ENCODE measurements around the gene KAT2A.

The KAT2A gene

DNA sequence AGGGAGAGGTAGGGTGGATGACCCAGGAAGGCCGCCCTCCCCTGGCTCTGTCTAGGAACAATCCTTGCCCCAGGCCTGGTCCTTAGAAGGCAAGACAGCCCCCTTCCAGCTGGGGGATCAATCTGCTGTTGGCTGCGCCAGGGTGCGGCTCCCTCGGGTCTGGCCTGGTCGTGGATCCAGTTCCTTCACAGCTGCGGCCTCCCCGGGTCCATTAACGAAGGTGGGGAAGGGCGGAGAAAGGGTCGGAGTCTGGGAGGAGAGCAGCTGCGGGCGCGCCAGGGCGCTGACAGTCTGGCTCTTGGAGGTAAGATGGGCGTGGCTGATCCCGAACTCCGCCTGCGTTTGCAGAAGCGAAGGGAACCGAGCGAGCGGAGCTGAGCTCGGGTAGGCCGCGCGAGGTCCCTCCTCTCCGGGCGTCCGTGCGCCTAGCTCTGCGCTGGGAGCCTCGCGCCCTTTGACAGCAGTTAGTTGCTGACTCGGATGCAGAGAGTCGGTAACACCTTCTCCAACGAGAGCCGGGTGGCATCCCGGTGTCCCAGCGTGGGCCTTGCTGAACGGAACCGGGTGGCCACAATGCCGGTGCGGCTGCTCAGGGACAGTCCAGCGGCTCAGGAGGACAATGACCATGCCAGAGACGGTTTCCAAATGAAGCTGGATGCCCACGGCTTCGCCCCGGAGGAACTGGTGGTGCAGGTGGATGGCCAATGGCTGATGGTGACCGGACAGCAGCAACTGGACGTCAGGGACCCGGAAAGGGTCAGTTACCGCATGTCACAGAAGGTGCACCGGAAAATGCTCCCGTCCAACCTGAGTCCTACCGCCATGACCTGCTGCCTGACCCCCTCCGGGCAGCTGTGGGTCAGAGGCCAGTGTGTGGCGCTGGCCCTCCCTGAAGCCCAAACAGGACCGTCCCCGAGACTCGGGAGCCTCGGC is 1.5 kb upstream of the KAT2A start, which contains the start of gene HSPB9:
HSPB9 (plus strand) TSS at position 434 of the 933 bp plus-strand sequence; CDS start at position 481, 47 bp downstream.
- Histone ChIP-seq H3K9me3 (ENCODE audit: control insufficient read depth, low read length) (no peaks in the 10 kb centered on the region), H3K4me3 (ENCODE audit: extremely low read depth, insufficient read depth, low read length, poor library complexity, severe bottlenecking) (no peak within 1 kb of the TSS), H3K27ac (ENCODE audit: low read depth, low read length, severe bottlenecking) (no peak within 1 kb of the TSS), H3K4me1 (ENCODE audit: control insufficient read depth, insufficient read depth, low read length, poor library complexity, severe bottlenecking) (peaks cover 5% of the 10 kb centered on the region), H3K36me3 (ENCODE audit: control insufficient read depth, insufficient read depth, low read length) (peaks cover 46% of the 10 kb centered on the region)
- WGBS, 2 experiments (ENCODE audit: insufficient coverage in 2 of 2), result 87 to 92% methylated on average over 56 to 60 of the region's 61 CpGs

GRCh38 chr17:42120161-42120769 is 902 bp downstream of the KAT2A start:
- H3K27ac ChIP-seq (ENCODE audit: low read depth, low read length, severe bottlenecking), result no peak overlapping the region
- no peaks in the 10 kb centered on the region for H3K9me3 ChIP-seq (ENCODE audit: control insufficient read depth, low read length)
- H3K4me1 ChIP-seq (ENCODE audit: control insufficient read depth, insufficient read depth, low read length, poor library complexity, severe bottlenecking), result peaks cover 5% of the 10 kb centered on the region
- H3K36me3 ChIP-seq (ENCODE audit: control insufficient read depth, insufficient read depth, low read length), result peaks cover 39% of the 10 kb centered on the region
- 82 to 87% methylated on average over 2 to 5 of the region's 7 CpGs for WGBS, 2 experiments (ENCODE audit: insufficient coverage in 2 of 2)
- H3K4me3 ChIP-seq (ENCODE audit: extremely low read depth, insufficient read depth, low read length, poor library complexity, severe bottlenecking), result peak overlapping the region; percentile 71

DNA sequence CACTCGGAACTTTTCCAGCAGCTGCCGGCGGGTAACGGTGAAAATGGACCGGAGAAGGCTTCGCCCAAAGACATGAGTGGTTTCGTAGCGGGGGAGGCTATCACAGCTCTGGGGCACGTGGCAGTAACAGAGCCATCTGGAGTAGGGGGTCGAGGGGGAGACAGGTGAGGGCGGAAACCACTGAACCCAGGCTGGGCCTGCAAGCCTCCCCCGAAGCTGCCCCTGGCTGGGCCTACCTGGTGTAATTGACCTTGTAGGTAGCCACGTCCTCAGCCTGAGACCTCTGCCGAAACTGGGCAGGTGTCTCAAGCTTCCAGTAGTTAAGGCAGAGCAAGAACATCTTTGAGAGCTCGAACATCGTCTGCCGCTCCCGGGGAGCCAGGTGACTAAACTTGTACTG is 1.9 kb downstream of the KAT2A start:
- peaks cover 35% of the 10 kb centered on the region for H3K36me3 ChIP-seq (ENCODE audit: control insufficient read depth, insufficient read depth, low read length)
- WGBS, 2 experiments (ENCODE audit: insufficient coverage in 2 of 2), result 93 to 94% methylated on average over 18 of the region's 18 CpGs
- H3K4me3 ChIP-seq (ENCODE audit: extremely low read depth, insufficient read depth, low read length, poor library complexity, severe bottlenecking), result no peak overlapping the region
- no peak overlapping the region for H3K27ac ChIP-seq (ENCODE audit: low read depth, low read length, severe bottlenecking)
- H3K4me1 ChIP-seq (ENCODE audit: control insufficient read depth, insufficient read depth, low read length, poor library complexity, severe bottlenecking), result peaks cover 5% of the 10 kb centered on the region
- H3K9me3 ChIP-seq (ENCODE audit: control insufficient read depth, low read length), result no peaks in the 10 kb centered on the region

DNA sequence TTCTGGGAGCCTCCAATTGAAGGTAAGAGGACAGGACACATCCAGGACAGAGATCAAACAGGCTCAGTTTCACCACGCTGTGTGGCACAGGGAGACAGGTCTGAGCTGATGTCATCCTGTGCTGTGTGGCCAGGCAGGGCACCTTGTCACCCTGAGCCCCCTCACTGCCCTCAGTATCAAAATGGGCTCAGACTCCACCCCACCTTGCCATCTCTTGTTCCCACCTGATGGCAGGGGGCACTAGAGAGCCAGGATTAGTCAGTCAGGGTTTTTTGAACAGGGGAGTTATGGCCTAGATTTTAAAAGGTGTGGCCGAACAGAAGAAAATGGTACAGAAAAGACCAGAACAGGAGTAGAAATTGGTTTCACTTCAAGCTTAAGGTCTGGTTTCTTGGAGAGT is 2.6 kb downstream of the KAT2A start:
- 86 to 90% methylated on average over 2 of the region's 2 CpGs for WGBS, 2 experiments (ENCODE audit: insufficient coverage in 2 of 2)
- Histone ChIP-seq H3K4me3 (ENCODE audit: extremely low read depth, insufficient read depth, low read length, poor library complexity, severe bottlenecking) (no peak overlapping the region), H3K36me3 (ENCODE audit: control insufficient read depth, insufficient read depth, low read length) (peaks cover 39% of the 10 kb centered on the region), H3K9me3 (ENCODE audit: control insufficient read depth, low read length) (no peaks in the 10 kb centered on the region), H3K27ac (ENCODE audit: low read depth, low read length, severe bottlenecking) (no peak overlapping the region), H3K4me1 (ENCODE audit: control insufficient read depth, insufficient read depth, low read length, poor library complexity, severe bottlenecking) (peaks cover 5% of the 10 kb centered on the region)

GRCh38 chr17:42118126-42118510 is 3.0 kb downstream of the KAT2A start:
- H3K36me3 ChIP-seq (ENCODE audit: control insufficient read depth, insufficient read depth, low read length), result peaks cover 41% of the 10 kb centered on the region
- 84 to 100% methylated on average over 3 to 4 of the region's 4 CpGs for WGBS, 2 experiments (ENCODE audit: insufficient coverage in 2 of 2)

GRCh38 chr17:42117397-42118125 is 3.6 kb downstream of the KAT2A start:
- 90 to 91% methylated on average over 26 to 30 of the region's 30 CpGs for WGBS, 2 experiments (ENCODE audit: insufficient coverage in 2 of 2)
- no peak overlapping the region for H3K4me3 ChIP-seq (ENCODE audit: extremely low read depth, insufficient read depth, low read length, poor library complexity, severe bottlenecking)
- H3K36me3 ChIP-seq (ENCODE audit: control insufficient read depth, insufficient read depth, low read length), result peaks cover 37% of the 10 kb centered on the region
- peaks cover 5% of the 10 kb centered on the region for H3K4me1 ChIP-seq (ENCODE audit: control insufficient read depth, insufficient read depth, low read length, poor library complexity, severe bottlenecking)
- H3K9me3 ChIP-seq (ENCODE audit: control insufficient read depth, low read length), result no peaks in the 10 kb centered on the region
- no peak overlapping the region for H3K27ac ChIP-seq (ENCODE audit: low read depth, low read length, severe bottlenecking)

More at GRCh38 chr17:42118126-42118510, 3.0 kb downstream of the KAT2A start:
- Histone ChIP-seq H3K4me1 (ENCODE audit: control insufficient read depth, insufficient read depth, low read length, poor library complexity, severe bottlenecking) (peaks cover 5% of the 10 kb centered on the region), H3K27ac (ENCODE audit: low read depth, low read length, severe bottlenecking) (no peak overlapping the region), H3K4me3 (ENCODE audit: extremely low read depth, insufficient read depth, low read length, poor library complexity, severe bottlenecking) (no peak overlapping the region), H3K9me3 (ENCODE audit: control insufficient read depth, low read length) (no peaks in the 10 kb centered on the region)

- 57 to 59% methylated on average over 17 of the region's 18 CpGs for WGBS, 2 experiments (ENCODE audit: insufficient coverage in 2 of 2)
- Histone ChIP-seq H3K9me3 (ENCODE audit: control insufficient read depth, low read length) (no peaks in the 10 kb centered on the region), H3K36me3 (ENCODE audit: control insufficient read depth, insufficient read depth, low read length) (peaks cover 37% of the 10 kb centered on the region), H3K4me3 (ENCODE audit: extremely low read depth, insufficient read depth, low read length, poor library complexity, severe bottlenecking) (no peak overlapping the region), H3K27ac (ENCODE audit: low read depth, low read length, severe bottlenecking) (no peak overlapping the region), H3K4me1 (ENCODE audit: control insufficient read depth, insufficient read depth, low read length, poor library complexity, severe bottlenecking) (peaks cover 5% of the 10 kb centered on the region)
Observed at GRCh38 chr17:42116705-42117396, 4.3 kb downstream of the KAT2A start.

DNA sequence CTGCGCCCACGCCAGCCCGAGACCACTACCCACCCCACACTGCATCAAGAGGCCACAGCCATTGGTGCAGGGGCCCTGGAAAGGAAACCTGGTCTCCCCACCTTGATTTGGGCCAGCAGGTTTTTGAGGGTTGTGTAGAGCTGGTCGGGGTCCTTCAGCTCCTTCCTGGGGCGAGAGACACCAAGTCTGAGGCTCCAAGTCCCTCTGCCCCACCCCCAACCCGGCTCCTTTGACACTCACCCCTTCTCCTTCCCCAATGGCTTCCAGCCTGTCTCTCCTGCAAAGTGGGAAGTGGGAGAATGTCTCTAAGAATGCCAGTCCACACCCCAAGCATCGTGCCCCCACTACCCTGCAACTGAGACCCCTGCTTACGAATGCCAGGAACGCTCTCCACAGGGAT is 7.0 kb downstream of the KAT2A start:
- no peaks in the 10 kb centered on the region for H3K9me3 ChIP-seq (ENCODE audit: control insufficient read depth, low read length)
- 97 to 100% methylated on average over 3 to 4 of the region's 9 CpGs for WGBS, 2 experiments (ENCODE audit: insufficient coverage in 2 of 2)
- peaks cover 37% of the 10 kb centered on the region for H3K36me3 ChIP-seq (ENCODE audit: control insufficient read depth, insufficient read depth, low read length)
- H3K27ac ChIP-seq (ENCODE audit: low read depth, low read length, severe bottlenecking), result no peak overlapping the region
- no peak overlapping the region for H3K4me3 ChIP-seq (ENCODE audit: extremely low read depth, insufficient read depth, low read length, poor library complexity, severe bottlenecking)
- H3K4me1 ChIP-seq (ENCODE audit: control insufficient read depth, insufficient read depth, low read length, poor library complexity, severe bottlenecking), result no peaks in the 10 kb centered on the region

DNA sequence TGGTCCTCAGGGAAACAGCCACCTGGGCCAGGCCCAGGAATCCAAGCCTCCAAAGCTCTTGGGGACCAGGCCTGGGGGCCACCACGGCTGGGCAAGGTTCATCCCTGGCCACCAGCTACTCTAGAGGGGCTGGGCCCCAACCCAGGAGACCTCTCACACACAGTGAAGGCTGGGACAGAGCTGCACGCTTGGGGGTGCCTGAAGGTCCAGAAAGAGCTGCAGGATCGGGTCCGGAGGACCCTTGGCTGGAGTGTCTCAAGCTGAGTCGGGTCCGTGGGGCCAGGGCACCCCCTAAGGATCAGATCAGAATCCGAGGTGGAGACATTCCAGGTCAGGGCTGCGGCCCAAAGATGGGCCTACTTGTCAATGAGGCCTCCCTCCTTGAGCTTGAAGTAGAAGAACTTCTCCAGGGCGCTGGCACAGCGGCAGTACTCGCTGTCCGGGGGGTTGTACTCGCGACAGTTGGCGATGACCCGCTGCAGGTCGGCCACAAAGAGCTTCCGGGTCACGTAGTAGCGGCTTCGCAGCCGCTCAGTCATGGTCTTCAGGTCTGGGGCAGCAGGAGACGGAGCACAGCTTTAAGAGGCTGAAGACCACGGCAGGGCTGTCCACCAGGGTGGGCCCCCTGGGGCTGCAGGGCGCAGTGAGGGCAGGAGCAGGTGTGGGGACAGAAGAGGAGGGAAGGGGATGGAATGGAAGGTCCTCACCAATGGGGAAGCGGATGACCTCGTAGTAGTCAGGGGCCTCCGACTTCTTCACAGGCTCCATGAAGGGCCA is 7.7 kb downstream of the KAT2A start:
- peaks cover 37% of the 10 kb centered on the region for H3K36me3 ChIP-seq (ENCODE audit: control insufficient read depth, insufficient read depth, low read length)
- H3K27ac ChIP-seq (ENCODE audit: low read depth, low read length, severe bottlenecking), result no peak overlapping the region
- no peaks in the 10 kb centered on the region for H3K4me1 ChIP-seq (ENCODE audit: control insufficient read depth, insufficient read depth, low read length, poor library complexity, severe bottlenecking)
- WGBS, 2 experiments (ENCODE audit: insufficient coverage in 2 of 2), result 95 to 96% methylated on average over 27 to 28 of the region's 28 CpGs
- H3K9me3 ChIP-seq (ENCODE audit: control insufficient read depth, low read length), result no peaks in the 10 kb centered on the region
- no peak overlapping the region for H3K4me3 ChIP-seq (ENCODE audit: extremely low read depth, insufficient read depth, low read length, poor library complexity, severe bottlenecking)
